SJSA1 (cell line): Measurements from ENCODE around the gene UBD. TPM values are rescaled to one million over a fixed set of nuclear protein-coding genes. Genes with fewer than 3 reads are reported as not detected.

ENCODE experiments used
- DNase-seq, 2 experiments: peaks; one replicate each; pipeline ENCODE4 v3.0.0-alpha.2; 2015 to 2020; ENCODE audit warnings: low spot score in 2 of 2, low read depth in 1 of 2
- H3K27ac ChIP-seq: fragments of 250-450 bp; sonication (Bioruptor Pico); 2 replicates; pipeline ENCODE4 v1.5.1; 2020; ENCODE audit warnings: mild to moderate bottlenecking, moderate library complexity
- H3K27me3 ChIP-seq: fragments of 250-450 bp; sonication (Bioruptor Pico); replicated peaks from 2 replicates; pipeline ENCODE4 v1.5.1; 2020; ENCODE audit warnings: mild to moderate bottlenecking, moderate library complexity
- H3K36me3 ChIP-seq: fragments of 250-450 bp; sonication (Bioruptor Pico); 2 replicates; pipeline ENCODE4 v1.5.1; 2020; ENCODE audit warnings: mild to moderate bottlenecking
- H3K4me1 ChIP-seq: fragments of 250-450 bp; sonication (Bioruptor Pico); replicated peaks from 2 replicates; pipeline ENCODE4 v1.6.1; 2021; ENCODE audit warnings: mild to moderate bottlenecking
- H3K4me3 ChIP-seq: fragments of 250-450 bp; sonication (Bioruptor Pico); 2 replicates; pipeline ENCODE4 v1.5.1; 2020; ENCODE audit warnings: mild to moderate bottlenecking
- H3K9me3 ChIP-seq: fragments of 250-450 bp; sonication (Bioruptor Pico); replicated peaks from 2 replicates; pipeline ENCODE4 v1.5.1; 2020; ENCODE audit warnings: mild to moderate bottlenecking
- total RNA-seq: library from RNA; depleted of rRNA; stranded (reverse); fragments of >200 nt; shearing (Covaris generic); gene quantifications from 2 replicates; pipeline ENCODE4 v1.2.3, GENCODE V29; 2014; rRNA removed

The UBD gene
- 9.9 and 10.2 TPM in 2 replicates for total RNA-seq

DNA sequence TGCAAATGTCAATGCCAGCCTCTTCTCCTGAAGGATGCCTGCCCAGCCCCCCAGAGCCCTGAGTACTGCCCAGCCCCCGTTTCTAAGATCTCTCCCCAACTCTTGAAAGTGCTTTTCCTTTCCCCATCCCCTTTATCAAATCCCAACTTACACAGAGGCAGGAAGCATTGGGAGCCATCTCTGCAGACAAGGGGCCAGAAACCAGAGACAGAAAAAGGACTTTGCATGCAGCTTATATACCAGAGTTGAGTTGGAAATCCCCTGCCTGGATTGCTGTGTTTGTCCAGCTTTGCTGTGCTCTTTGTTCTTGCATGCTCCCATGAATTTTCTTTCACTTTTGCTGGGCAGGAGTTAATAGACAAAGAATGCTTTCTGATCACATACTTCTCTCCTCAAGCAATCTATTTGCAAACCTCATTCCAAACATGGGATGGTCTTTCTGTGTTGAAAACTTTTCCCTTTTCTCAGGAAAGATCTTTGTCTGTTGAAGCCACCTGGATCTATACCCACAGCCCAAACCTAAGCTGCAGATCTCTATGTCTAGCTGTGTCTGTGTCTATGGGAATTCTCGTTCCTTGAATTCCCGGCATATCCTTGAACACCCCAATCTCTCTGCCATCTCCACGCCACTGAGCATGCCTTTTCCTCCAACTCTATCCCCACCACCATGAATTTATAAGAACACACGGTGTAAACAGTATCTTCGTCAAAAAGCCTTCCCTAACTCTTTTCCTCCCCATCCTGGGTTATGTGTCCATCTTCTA, at the start of gene UBD:
Gene UBD (minus strand): TSS at position 209 of the 764 bp plus-strand sequence. CDS start 31 bp downstream, at position 178.
- Histone ChIP-seq H3K4me3 (peak within 1 kb of the TSS; percentile 8; the same call in 1 of the 2 replicates), H3K27me3 (no peaks in the 10 kb centered on the region), H3K9me3 (no peaks in the 10 kb centered on the region), H3K4me1 (peaks cover 18% of the 10 kb centered on the region), H3K27ac (peak within 1 kb of the TSS; percentile 49; the same call in 1 of the 2 replicates), H3K36me3 (no peaks in the 10 kb centered on the region)
- peak in 1 of 2 experiments; percentile 45 for DNase-seq

DNA sequence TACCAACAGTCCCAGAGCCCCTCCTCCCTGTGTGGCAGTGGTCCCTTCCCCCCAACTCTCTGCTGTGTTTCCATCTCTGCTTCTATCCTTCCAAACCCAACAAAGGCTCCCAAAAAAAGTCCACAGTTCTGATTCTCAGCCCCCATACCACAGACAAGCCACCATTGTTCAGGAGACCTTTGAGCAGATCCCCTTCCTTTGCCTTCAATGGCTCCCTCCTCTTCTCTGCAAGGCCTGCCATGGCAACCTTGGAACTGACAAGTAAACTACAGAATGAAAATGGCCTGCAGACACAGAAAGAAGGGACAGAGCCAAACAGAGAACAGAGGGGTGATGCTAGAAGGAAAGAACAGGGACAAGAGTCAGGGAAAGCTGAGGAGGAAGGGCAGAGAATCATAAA, 48.6 kb upstream of the UBD start:
- Histone ChIP-seq H3K9me3 (no peaks in the 10 kb centered on the region), H3K27me3 (no peaks in the 10 kb centered on the region), H3K36me3 (peaks cover 14% of the 10 kb centered on the region), H3K27ac (no peak overlapping the region), H3K4me3 (no peak overlapping the region), H3K4me1 (no peaks in the 10 kb centered on the region)
- no peak for DNase-seq

DNA sequence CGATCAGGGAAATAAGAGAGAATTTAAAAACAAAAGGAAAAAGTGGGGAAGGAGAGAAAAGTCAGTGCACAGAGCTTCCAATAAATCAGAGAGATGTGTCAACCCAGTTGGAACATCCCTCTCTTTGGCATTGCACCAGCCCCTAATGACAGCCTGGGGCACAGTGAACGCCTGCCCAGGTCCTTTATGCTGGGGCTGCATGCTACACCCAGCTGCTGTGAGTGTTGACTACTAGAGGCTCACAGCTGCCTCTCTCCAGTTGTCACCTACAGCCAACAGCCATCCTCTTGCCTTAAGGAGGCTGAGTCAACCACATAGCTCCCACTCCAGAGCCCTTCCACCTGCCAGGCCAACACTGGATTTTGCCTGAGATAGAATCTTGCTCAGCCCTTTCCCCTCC, 44.4 kb upstream of the UBD start:
- no peaks in the 10 kb centered on the region; the same call in none of the 2 replicates for H3K36me3 ChIP-seq

DNA sequence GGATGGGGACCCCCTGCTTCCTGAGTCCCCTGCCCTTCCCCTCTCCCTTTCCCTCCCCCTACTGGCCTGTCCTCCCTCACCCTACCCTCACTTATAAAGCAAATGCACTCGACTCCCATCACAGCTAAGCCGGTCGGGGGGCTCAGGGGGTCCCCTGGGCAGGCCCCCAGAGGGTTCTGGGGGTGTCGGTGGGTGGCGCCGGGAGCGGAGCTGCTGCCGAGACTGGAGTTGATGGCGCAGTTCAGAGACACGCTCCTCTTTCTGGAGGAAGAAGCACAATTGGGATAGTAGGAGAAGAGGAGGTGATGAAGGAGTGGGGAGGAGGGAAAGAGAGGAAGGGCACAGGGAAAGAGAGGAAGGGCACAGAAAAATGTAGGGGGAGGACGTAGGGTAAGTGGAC, 43.9 kb upstream of the UBD start:
- no peaks in the 10 kb centered on the region; the same call in 1 of the 2 replicates for H3K36me3 ChIP-seq
- H3K9me3 ChIP-seq: no peaks in the 10 kb centered on the region
- H3K27me3 ChIP-seq: no peaks in the 10 kb centered on the region
- no peak overlapping the region for H3K4me3 ChIP-seq
- no peak for DNase-seq
- H3K4me1 ChIP-seq: no peaks in the 10 kb centered on the region
- no peak overlapping the region for H3K27ac ChIP-seq

More for the DNA sequence above, 44.4 kb upstream of the UBD start:
- Histone ChIP-seq H3K27ac (no peak overlapping the region), H3K27me3 (no peaks in the 10 kb centered on the region), H3K9me3 (no peaks in the 10 kb centered on the region), H3K4me1 (no peaks in the 10 kb centered on the region), H3K4me3 (no peak overlapping the region)
- DNase-seq: no peak

DNA sequence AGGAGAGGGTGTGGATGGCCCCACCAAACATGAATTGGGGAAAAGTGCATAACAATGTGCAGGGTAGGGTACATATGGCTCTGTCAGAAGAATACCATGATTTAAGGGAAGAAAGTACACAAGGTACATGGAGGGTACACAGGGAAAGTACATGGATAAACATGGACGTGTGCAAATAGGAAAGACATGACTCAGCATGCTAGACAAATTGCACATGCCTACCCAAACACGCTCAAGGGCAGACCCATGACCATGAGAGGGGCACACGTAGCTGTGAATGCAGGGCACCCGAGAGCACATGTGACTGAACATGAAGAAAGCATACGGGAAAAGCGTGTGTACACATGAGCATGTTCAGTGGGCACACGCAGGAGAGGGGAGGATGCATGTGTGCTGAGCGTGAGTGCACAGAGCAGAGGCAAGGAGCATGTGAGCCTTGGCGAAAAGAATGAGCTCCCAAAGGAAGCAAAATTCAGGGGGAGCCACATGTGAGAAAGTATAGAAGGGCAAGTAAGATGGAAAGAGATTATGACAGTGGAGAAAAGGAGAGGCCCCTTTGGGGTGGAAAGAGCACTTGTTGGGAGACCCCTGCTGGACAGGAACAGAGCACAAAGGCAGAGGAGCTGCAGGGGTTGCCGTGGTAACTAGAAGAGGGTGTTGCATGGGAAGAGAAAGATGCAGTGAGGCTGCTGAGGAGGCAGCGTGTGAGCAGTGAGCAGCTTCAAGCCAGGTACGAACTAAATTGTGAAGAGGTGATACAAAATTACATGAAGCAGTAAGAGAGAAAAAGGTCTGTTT, 43.2 kb upstream of the UBD start:
- Histone ChIP-seq H3K27me3 (no peaks in the 10 kb centered on the region), H3K36me3 (no peaks in the 10 kb centered on the region; the same call in 1 of the 2 replicates), H3K4me1 (no peaks in the 10 kb centered on the region), H3K27ac (no peak overlapping the region), H3K9me3 (no peaks in the 10 kb centered on the region), H3K4me3 (no peak overlapping the region)
- no peak for DNase-seq

DNA sequence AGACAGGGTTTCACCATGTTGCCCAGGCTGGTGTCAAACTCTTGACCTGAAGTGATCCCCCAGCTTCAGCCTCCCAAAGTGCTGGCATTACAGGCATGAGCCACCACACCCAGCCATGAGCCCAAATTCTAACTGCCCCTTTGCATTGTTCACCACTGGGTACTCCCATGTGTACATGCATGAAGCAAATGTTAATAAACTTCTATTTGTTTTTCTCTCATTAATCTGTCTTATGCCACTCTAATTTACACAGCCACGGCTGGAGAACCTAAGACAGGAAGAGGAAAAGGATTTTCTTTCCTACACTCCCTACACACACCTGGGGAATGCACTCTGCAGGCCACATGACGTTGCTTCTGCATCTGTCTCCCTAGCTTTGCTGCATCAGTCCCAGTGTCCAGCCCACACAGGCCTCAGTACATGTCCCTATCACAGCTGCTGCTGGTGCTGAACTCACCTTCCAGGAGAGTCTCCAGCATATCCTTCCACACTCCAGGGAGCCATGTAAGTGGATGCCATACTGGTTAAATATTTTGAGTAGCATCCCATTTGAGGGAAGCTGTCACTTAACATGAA, 38.7 kb upstream of the UBD start:
- H3K36me3 ChIP-seq: no peaks in the 10 kb centered on the region
- H3K4me1 ChIP-seq: no peaks in the 10 kb centered on the region
- H3K27me3 ChIP-seq: peaks cover 8% of the 10 kb centered on the region; the same call in 1 of the 2 replicates
- no peak overlapping the region for H3K4me3 ChIP-seq
- H3K9me3 ChIP-seq: no peaks in the 10 kb centered on the region
- DNase-seq: no peak
- H3K27ac ChIP-seq: no peak overlapping the region

DNA sequence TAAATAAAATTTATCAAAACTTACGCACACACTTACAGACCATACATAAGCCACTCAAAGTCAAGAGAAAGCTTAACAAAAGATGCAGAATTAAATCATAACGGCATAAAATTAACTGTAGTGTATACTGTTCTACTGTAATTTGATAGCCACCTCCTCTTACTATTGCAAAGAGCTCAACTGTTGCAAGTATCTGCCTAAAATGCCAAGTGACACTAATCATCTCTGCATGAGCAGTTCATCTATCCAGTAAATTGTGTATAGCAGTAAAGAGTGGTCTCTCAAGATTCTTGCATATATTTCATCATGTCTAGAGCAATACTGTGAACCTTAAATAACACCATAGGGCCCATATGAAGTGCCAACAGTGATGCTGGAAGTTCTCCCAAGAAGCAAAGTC, 37.7 kb upstream of the UBD start:
- Histone ChIP-seq H3K4me3 (no peak overlapping the region), H3K4me1 (no peaks in the 10 kb centered on the region), H3K36me3 (no peaks in the 10 kb centered on the region), H3K9me3 (no peaks in the 10 kb centered on the region), H3K27ac (no peak overlapping the region), H3K27me3 (peaks cover 8% of the 10 kb centered on the region; the same call in 1 of the 2 replicates)
- DNase-seq: no peak

DNA sequence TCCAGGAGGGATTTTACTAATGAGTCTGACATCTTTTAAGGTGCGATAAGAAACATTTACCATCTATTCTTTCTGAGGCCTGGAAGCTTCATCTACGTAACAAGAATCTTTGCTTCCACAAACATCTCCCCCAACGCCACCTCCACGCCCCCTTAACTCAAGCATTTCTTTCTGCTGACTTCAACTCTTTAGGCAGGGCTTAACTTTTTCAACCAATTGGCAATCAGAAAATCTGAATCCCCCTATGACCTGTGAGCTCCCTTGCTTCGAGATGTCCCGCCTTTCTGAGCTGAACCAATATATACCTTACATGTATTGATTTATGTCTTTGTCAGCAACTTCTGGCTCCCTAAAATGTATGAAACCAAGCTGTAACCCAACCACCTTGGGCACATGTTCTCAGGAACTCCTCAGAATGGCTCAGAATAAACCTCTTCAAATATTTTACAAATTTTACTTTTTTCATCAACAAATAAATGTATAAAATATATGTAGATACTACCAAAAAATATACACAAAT, 36.9 kb upstream of the UBD start:
- Histone ChIP-seq H3K36me3 (no peaks in the 10 kb centered on the region), H3K4me3 (no peak overlapping the region), H3K27me3 (peaks cover 15% of the 10 kb centered on the region), H3K9me3 (no peaks in the 10 kb centered on the region), H3K4me1 (no peaks in the 10 kb centered on the region), H3K27ac (no peak overlapping the region)
- DNase-seq: no peak

DNA sequence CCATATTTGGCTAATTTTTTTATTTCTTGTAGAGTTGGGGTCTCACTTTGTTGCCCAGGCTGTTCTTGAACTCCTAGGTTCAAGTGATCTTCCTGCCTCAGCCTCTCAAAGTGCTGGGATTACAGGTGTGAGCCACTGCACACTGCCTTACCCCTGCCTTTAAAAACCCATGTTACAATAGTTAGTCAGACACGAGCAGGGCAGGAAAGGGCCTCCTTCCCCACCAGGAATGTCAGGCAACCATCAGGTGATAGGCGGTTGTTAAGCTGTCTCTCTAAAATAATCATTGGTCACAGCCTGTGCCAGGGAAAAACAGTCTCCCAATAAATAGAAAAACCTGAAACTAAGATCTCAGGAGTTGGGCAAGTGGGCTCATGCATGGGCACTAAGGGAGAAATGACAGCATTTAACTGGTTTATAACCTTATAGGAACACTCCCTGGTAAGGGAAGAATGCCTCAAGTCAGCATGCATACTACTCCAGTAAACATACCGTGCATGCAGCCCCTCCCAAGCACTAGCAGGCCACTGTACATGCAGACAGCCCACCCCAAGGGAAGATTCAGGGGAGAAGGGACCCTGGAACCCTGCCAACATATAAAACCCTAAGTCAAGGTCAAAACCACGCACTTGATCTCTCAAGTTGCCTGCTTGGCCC, 33.8 kb upstream of the UBD start:
- H3K4me3 ChIP-seq: no peak overlapping the region
- no peak for DNase-seq

DNA sequence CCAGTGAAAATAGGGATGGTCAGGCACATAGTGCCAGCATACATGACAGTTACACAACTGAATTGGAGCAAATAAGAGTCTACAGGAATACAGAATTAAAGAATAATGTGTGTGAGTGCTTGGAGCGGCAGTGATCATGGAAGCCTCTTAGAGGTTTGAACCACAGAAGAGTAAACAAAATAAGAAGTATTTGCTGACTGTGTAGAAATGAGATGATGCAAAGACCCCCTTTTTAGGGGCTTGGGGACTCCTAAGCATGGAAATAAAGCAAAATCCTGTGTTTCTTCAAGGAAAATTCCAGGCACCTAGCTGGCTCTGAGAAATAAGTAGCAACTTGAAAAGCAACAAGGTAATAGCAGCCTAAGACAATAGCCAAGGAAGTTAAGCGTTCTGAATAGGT, 32.1 kb upstream of the UBD start:
- H3K27ac ChIP-seq: no peak overlapping the region
- no peak for DNase-seq

More for the DNA sequence above, 33.8 kb upstream of the UBD start:
- H3K27ac ChIP-seq: no peak overlapping the region
- peaks cover 18% of the 10 kb centered on the region for H3K27me3 ChIP-seq
- no peaks in the 10 kb centered on the region for H3K4me1 ChIP-seq
- no peaks in the 10 kb centered on the region for H3K9me3 ChIP-seq
- H3K36me3 ChIP-seq: no peaks in the 10 kb centered on the region

DNA sequence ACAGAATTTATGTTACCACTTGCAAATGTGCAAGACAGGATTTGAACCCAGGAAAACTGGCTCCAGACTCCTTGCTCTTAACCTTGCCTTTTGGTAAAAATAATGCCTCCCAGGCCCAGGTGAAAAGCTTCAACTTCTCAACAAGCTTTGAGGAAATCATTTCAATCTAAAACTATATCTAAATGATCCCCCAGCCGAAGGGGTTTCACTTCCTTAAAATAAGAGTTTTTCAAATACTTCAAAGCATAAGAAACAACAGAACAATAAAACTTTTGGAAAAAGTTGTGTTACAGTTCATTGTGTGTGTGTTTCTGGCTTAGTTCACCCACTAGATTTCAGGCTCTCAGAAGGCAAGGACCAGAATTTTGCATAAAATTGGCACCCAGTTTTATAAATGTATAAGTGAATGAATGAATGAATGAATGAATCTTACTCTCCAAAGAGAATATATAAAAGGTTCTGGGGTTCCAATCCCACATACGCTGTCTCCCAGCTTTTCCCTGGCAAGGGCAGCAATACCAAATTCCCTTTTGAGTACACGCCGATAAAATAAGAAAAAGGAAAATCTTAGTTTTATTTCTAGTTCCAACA, 30.8 kb upstream of the UBD start:
- no peaks in the 10 kb centered on the region for H3K9me3 ChIP-seq

More for the DNA sequence above, 32.1 kb upstream of the UBD start:
- Histone ChIP-seq H3K27me3 (peaks cover 18% of the 10 kb centered on the region), H3K4me1 (no peaks in the 10 kb centered on the region), H3K9me3 (no peaks in the 10 kb centered on the region), H3K36me3 (no peaks in the 10 kb centered on the region), H3K4me3 (no peak overlapping the region)

DNA sequence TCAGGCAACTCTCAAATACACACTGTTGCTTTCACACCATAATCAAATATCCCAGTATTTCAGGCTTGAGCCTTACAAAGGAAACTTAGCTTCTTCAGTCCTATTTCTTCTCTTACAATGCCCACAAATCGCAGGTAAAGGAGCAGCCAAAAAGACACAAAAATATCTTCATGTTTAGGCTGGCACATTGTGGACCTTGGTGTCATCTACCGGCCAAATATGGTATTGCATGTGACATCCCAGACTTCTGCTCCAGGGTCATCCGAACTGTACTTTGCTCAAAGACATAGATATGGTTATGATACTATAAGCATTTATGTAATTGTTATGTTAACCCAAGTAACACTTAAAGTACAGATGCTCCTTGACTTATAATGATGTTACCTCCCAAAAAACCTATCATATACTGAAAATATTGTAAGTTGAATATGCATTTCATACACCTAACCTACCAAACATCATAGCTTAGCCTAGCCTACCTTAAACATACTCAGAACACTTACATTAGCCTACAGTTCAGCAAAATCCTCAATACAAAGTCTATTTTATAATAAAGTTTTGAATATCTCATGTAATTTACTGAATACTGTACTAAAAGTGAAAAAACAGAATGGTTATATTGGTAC, 30.0 kb upstream of the UBD start:
- Histone ChIP-seq H3K27me3 (peaks cover 10% of the 10 kb centered on the region), H3K9me3 (no peaks in the 10 kb centered on the region), H3K4me1 (no peaks in the 10 kb centered on the region), H3K36me3 (no peaks in the 10 kb centered on the region), H3K4me3 (no peak overlapping the region), H3K27ac (no peak overlapping the region)
- peak in 1 of 2 experiments; percentile 28 for DNase-seq

More for the DNA sequence above, 30.8 kb upstream of the UBD start:
- DNase-seq: no peak
- Histone ChIP-seq H3K27me3 (peaks cover 10% of the 10 kb centered on the region), H3K4me1 (no peaks in the 10 kb centered on the region), H3K27ac (no peak overlapping the region), H3K4me3 (no peak overlapping the region), H3K36me3 (no peaks in the 10 kb centered on the region)
